ENCODE measurements around the gene CDCP2.

- TF ChIP-seq CTCF (IDR thresholded peaks at IDR 0.05) (no peak), POLR2A (IDR thresholded peaks at IDR 0.05) (no peak)
Measured at GRCh38 chr1:54139711-54140110, 13.1 kb downstream of the CDCP2 start.
